ENCODE results near the gene MYRIP.

MYRIP gene

GRCh38 chr3:40103829-40104228 lies 294.4 kb downstream of the MYRIP start:
- H2AFZ ChIP-seq (ENCODE audit: low read depth, low read length): no peak overlapping the region
- H3K9ac ChIP-seq (ENCODE audit: low read length): no peak overlapping the region
- H3K79me2 ChIP-seq (ENCODE audit: low read length): no peaks in the 10 kb centered on the region
- no peaks in the 10 kb centered on the region for H4K20me1 ChIP-seq (ENCODE audit: insufficient read depth, low read length)
- H3K4me3 ChIP-seq (ENCODE audit: low read length): no peak overlapping the region
- no peaks in the 10 kb centered on the region for H3K4me1 ChIP-seq (ENCODE audit: low read length)
- no peak overlapping the region for H3K4me2 ChIP-seq (ENCODE audit: low read length)
- TF ChIP-seq EZH2phosphoT487 (IDR thresholded peaks at IDR 0.05; ENCODE audit: low read depth) (no peak), CTCF (IDR thresholded peaks at IDR 0.05; ENCODE audit: low read depth, low read length) (no peak)
- no peak overlapping the region for H3K27ac ChIP-seq (ENCODE audit: low read length)
- H3K27me3 ChIP-seq (ENCODE audit: low read depth, low read length): no peaks in the 10 kb centered on the region
- H3K36me3 ChIP-seq (replicated peaks; ENCODE audit: low read depth, low read length): no peaks in the 10 kb centered on the region
- H3K9me3 ChIP-seq (ENCODE audit: insufficient read depth, low read length): no peaks in the 10 kb centered on the region

- H3K9ac ChIP-seq (ENCODE audit: low read length): no peak overlapping the region
- H3K4me3 ChIP-seq (ENCODE audit: low read length): no peak overlapping the region
- H2AFZ ChIP-seq (ENCODE audit: low read depth, low read length): no peak overlapping the region
- no peak overlapping the region for H3K4me2 ChIP-seq (ENCODE audit: low read length)
- H3K27ac ChIP-seq (ENCODE audit: low read length): no peak overlapping the region
- no peaks in the 10 kb centered on the region for H4K20me1 ChIP-seq (ENCODE audit: insufficient read depth, low read length)
- H3K9me3 ChIP-seq (ENCODE audit: insufficient read depth, low read length): no peaks in the 10 kb centered on the region
- TF ChIP-seq CTCF (IDR thresholded peaks at IDR 0.05; ENCODE audit: low read depth, low read length): no peak
- no peak for TF ChIP-seq EZH2phosphoT487 (IDR thresholded peaks at IDR 0.05; ENCODE audit: low read depth)
- H3K27me3 ChIP-seq (ENCODE audit: low read depth, low read length): no peaks in the 10 kb centered on the region
- no peaks in the 10 kb centered on the region for H3K4me1 ChIP-seq (ENCODE audit: low read length)
- H3K79me2 ChIP-seq (ENCODE audit: low read length): no peaks in the 10 kb centered on the region
- H3K36me3 ChIP-seq (replicated peaks; ENCODE audit: low read depth, low read length): no peaks in the 10 kb centered on the region
Measured at GRCh38 chr3:40104441-40104840, 295.0 kb downstream of the MYRIP start.

- no peak overlapping the region for H3K9ac ChIP-seq (ENCODE audit: low read length)
- H3K9me3 ChIP-seq (ENCODE audit: insufficient read depth, low read length): no peaks in the 10 kb centered on the region
- H4K20me1 ChIP-seq (ENCODE audit: insufficient read depth, low read length): no peaks in the 10 kb centered on the region
- no peak overlapping the region for H3K27ac ChIP-seq (ENCODE audit: low read length)
- H3K36me3 ChIP-seq (replicated peaks; ENCODE audit: low read depth, low read length): no peaks in the 10 kb centered on the region
- no peak overlapping the region for H3K4me3 ChIP-seq (ENCODE audit: low read length)
- H3K27me3 ChIP-seq (ENCODE audit: low read depth, low read length): no peaks in the 10 kb centered on the region
- H3K79me2 ChIP-seq (ENCODE audit: low read length): no peaks in the 10 kb centered on the region
- no peak for TF ChIP-seq EZH2phosphoT487 (IDR thresholded peaks at IDR 0.05; ENCODE audit: low read depth)
- TF ChIP-seq CTCF (IDR thresholded peaks at IDR 0.05; ENCODE audit: low read depth, low read length): no peak
- H2AFZ ChIP-seq (ENCODE audit: low read depth, low read length): no peak overlapping the region
- no peak overlapping the region for H3K4me2 ChIP-seq (ENCODE audit: low read length)
- no peaks in the 10 kb centered on the region for H3K4me1 ChIP-seq (ENCODE audit: low read length)
Measured at GRCh38 chr3:40108643-40109042, 299.2 kb downstream of the MYRIP start.

- Histone ChIP-seq H3K9me3 (ENCODE audit: insufficient read depth, low read length) (no peaks in the 10 kb centered on the region), H3K4me3 (ENCODE audit: low read length) (no peak overlapping the region), H3K27me3 (ENCODE audit: low read depth, low read length) (no peaks in the 10 kb centered on the region), H3K4me2 (ENCODE audit: low read length) (no peak overlapping the region), H3K79me2 (ENCODE audit: low read length) (no peaks in the 10 kb centered on the region), H3K9ac (ENCODE audit: low read length) (no peak overlapping the region), H4K20me1 (ENCODE audit: insufficient read depth, low read length) (no peaks in the 10 kb centered on the region), H2AFZ (ENCODE audit: low read depth, low read length) (no peak overlapping the region), H3K27ac (ENCODE audit: low read length) (no peak overlapping the region), H3K36me3 (replicated peaks; ENCODE audit: low read depth, low read length) (no peaks in the 10 kb centered on the region), H3K4me1 (ENCODE audit: low read length) (no peaks in the 10 kb centered on the region)
- TF ChIP-seq CTCF (IDR thresholded peaks at IDR 0.05; ENCODE audit: low read depth, low read length) (peak; percentile 36), EZH2phosphoT487 (IDR thresholded peaks at IDR 0.05; ENCODE audit: low read depth) (no peak)
Measured at GRCh38 chr3:40109641-40110490, 300.5 kb downstream of the MYRIP start.

All from OCI-LY3 (cell line).